Activated naive CD8-positive, alpha-beta T cell treated with anti-CD3 and anti-CD28 coated beads for 36 hours (primary cell): ENCODE data around the gene TPH1. TPM values are rescaled to one million over a fixed set of nuclear protein-coding genes. Genes with fewer than 3 reads are reported as not detected.

Experiments
- DNase-seq: peaks from one replicate; pipeline ENCODE4 v3.0.0; 2021
- H3K27ac Mint-ChIP-seq: one replicate; pipeline ENCODE4 v1.8.0; 2022; ENCODE audit warnings: mild to moderate bottlenecking, moderate library complexity, mixed read lengths
- H3K27me3 Mint-ChIP-seq: one replicate; pipeline ENCODE4 v1.8.0; 2022; ENCODE audit warnings: mild to moderate bottlenecking, mixed read lengths
- H3K36me3 Mint-ChIP-seq: one replicate; pipeline ENCODE4 v1.8.0; 2021; ENCODE audit warnings: mild to moderate bottlenecking, mixed read lengths
- H3K4me1 Mint-ChIP-seq: one replicate; pipeline ENCODE4 v1.8.0; 2021; ENCODE audit warnings: mixed read lengths
- H3K4me3 Mint-ChIP-seq: one replicate; pipeline ENCODE4 v1.8.0; 2022; ENCODE audit warnings: mild to moderate bottlenecking, moderate library complexity, mixed read lengths
- H3K9me3 Mint-ChIP-seq: one replicate; pipeline ENCODE4 v1.8.0; 2022; ENCODE audit warnings: mixed read lengths
- total RNA-seq, 2 experiments: library from RNA; stranded (reverse); gene quantifications; one replicate each; pipeline ENCODE4 v1.2.3, GENCODE V29; 2021

TPH1 gene
- total RNA-seq, 2 experiments from 2014 or later, result 0.46 to 1.0 TPM

GRCh38 chr11:18063125-18063524 is 17.1 kb upstream of the TPH1 start:
- no peak for DNase-seq
- H3K4me1 Mint-ChIP-seq, result no peaks in the 10 kb centered on the region
- no peak overlapping the region for H3K4me3 Mint-ChIP-seq
- no peaks in the 10 kb centered on the region for H3K27me3 Mint-ChIP-seq
- H3K9me3 Mint-ChIP-seq, result no peaks in the 10 kb centered on the region
- peaks cover 2% of the 10 kb centered on the region for H3K36me3 Mint-ChIP-seq
- H3K27ac Mint-ChIP-seq, result no peak overlapping the region

DNA sequence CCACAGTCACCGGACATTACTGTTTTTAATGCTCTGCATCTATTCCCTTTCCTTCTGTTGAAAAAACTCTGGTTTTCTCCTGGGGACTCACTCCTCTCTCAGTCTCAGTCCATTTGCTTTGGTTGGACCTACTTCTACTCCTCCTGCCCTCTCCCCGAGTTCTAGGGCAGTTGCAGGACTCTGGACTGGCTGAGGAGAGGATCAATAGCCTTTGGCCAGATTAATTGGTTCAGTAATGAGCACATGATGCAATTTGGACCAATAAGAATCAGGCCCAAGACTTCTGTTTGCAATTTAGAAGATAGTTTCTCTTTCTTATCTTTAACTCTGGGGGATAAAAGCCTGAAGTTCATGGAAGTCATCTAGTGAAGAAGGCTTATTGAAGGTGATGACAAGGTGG is 15.3 kb upstream of the TPH1 start:
- no peak overlapping the region for H3K27ac Mint-ChIP-seq
- H3K27me3 Mint-ChIP-seq, result no peaks in the 10 kb centered on the region
- H3K4me1 Mint-ChIP-seq, result peaks cover 1% of the 10 kb centered on the region
- no peak for DNase-seq
- H3K9me3 Mint-ChIP-seq, result no peaks in the 10 kb centered on the region
- H3K36me3 Mint-ChIP-seq, result peaks cover 2% of the 10 kb centered on the region
- no peak overlapping the region for H3K4me3 Mint-ChIP-seq

DNA sequence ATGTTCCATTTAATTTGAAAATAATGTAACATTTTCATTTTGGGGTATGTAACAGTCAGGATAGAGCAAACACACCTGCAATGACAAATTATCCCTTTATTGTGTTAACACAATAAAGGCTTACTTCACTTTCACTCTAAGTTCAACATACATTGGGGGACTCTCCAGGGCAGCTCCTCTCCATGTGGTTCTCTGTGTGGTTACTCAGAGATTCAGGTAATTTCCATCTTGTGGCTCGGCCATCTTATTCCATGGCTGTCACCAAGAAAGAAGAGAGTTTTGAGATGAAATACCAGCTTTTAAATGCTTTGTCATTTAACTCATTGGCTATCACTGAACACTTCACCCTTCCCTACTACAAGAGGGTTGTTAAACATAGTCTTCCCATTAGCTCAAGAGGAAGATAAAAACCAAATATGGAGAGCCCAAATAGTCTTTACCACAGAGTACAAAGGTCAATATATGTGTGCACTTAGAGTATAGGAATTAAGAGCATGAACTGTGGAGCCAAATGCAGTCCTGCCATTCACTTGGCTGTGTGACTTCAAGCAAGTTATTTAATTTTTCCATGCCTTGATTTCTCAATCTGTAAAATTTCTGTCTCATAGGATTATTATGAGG is 10.6 kb upstream of the TPH1 start:
- no peaks in the 10 kb centered on the region for H3K9me3 Mint-ChIP-seq
- H3K4me3 Mint-ChIP-seq, result no peak overlapping the region
- no peaks in the 10 kb centered on the region for H3K27me3 Mint-ChIP-seq
- H3K36me3 Mint-ChIP-seq, result peaks cover 3% of the 10 kb centered on the region
- peaks cover 1% of the 10 kb centered on the region for H3K4me1 Mint-ChIP-seq
- DNase-seq, result no peak
- no peak overlapping the region for H3K27ac Mint-ChIP-seq

- Mint-ChIP-seq H3K27ac (no peak overlapping the region), H3K9me3 (no peaks in the 10 kb centered on the region), H3K4me1 (peaks cover 1% of the 10 kb centered on the region), H3K36me3 (peaks cover 3% of the 10 kb centered on the region), H3K27me3 (no peaks in the 10 kb centered on the region), H3K4me3 (no peak overlapping the region)
- DNase-seq, result no peak
Observed at GRCh38 chr11:18054511-18055103, 8.5 kb upstream of the TPH1 start.

GRCh38 chr11:18050848-18051247 is 4.8 kb upstream of the TPH1 start:
- Mint-ChIP-seq H3K4me1 (no peaks in the 10 kb centered on the region), H3K27ac (no peak overlapping the region), H3K36me3 (peaks cover 5% of the 10 kb centered on the region), H3K27me3 (peaks cover 27% of the 10 kb centered on the region), H3K9me3 (peaks cover 7% of the 10 kb centered on the region), H3K4me3 (no peak overlapping the region)
- DNase-seq, result no peak

DNA sequence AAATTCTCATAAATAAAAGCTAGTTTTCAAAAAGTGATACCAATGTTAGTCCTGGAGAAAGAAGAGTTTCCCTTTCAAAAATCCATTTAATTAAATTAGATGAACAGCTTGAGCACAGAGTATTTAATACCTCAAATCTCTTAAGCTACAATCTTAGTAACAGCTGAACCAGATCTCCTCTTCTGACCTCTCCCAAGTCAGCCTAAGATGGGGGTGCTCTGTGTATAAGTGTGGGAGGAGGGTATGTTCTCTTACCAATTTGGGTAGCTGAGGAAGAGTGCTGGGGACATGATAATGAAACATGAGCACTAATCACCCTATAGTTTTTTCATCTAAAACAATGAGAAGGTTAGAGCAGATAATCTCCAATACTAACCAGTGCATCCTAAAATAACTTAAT is 9.6 kb downstream of the TPH1 start:
- peaks cover 2% of the 10 kb centered on the region for H3K36me3 Mint-ChIP-seq
- peaks cover 10% of the 10 kb centered on the region for H3K27me3 Mint-ChIP-seq
- no peak overlapping the region for H3K4me3 Mint-ChIP-seq
- DNase-seq, result no peak
- no peaks in the 10 kb centered on the region for H3K9me3 Mint-ChIP-seq
- no peaks in the 10 kb centered on the region for H3K4me1 Mint-ChIP-seq
- no peak overlapping the region for H3K27ac Mint-ChIP-seq

- no peaks in the 10 kb centered on the region for H3K27me3 Mint-ChIP-seq
- no peak for DNase-seq
- H3K36me3 Mint-ChIP-seq, result no peaks in the 10 kb centered on the region
- H3K4me1 Mint-ChIP-seq, result no peaks in the 10 kb centered on the region
- no peaks in the 10 kb centered on the region for H3K9me3 Mint-ChIP-seq
- H3K4me3 Mint-ChIP-seq, result no peak overlapping the region
- no peak overlapping the region for H3K27ac Mint-ChIP-seq
Observed at GRCh38 chr11:18027475-18027874, 18.6 kb downstream of the TPH1 start.

DNA sequence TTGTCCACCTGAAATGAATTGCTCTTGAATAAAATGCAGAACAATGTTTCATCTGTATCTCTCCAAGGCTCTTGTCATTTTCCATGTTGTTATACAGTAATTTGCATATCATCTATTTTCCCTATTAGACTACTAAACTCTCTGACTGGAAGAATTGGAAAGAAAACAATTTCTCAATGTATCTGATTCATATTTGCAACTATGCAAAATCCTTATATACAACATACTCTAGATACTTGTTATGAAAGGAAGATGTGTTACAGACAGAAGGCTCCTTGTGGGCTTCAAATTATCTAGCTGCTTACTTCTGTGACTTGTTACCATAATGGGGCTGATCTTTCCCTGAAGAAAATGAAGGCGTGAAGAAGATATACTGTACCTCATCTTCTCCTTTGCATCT is 23.6 kb downstream of the TPH1 start:
- no peak for DNase-seq
- Mint-ChIP-seq H3K4me1 (no peaks in the 10 kb centered on the region), H3K9me3 (no peaks in the 10 kb centered on the region), H3K27ac (no peak overlapping the region), H3K36me3 (peaks cover 3% of the 10 kb centered on the region), H3K27me3 (no peaks in the 10 kb centered on the region), H3K4me3 (no peak overlapping the region)

DNA sequence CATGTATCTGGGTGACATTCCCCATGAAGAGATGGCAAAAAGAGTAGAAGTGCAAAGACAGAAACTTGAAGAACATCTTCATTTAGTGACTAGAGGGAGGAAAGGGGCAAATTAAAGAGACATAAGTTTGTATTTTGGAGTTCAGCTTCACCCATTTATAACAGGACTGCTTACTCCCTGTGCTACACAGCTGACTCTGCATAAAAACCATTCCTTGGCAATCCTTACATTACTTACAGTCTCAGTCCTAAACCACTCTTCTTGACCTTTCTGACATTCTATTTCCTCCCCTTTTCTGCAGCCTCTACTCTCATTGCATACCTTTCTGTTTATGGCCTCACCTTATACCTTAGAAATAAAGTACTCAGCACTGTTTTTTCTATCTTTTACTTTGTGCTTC is 26.4 kb downstream of the TPH1 start:
- Mint-ChIP-seq H3K36me3 (peaks cover 5% of the 10 kb centered on the region), H3K9me3 (peaks cover 1% of the 10 kb centered on the region), H3K27me3 (no peaks in the 10 kb centered on the region), H3K27ac (no peak overlapping the region), H3K4me3 (no peak overlapping the region), H3K4me1 (peaks cover 9% of the 10 kb centered on the region)
- no peak for DNase-seq

DNA sequence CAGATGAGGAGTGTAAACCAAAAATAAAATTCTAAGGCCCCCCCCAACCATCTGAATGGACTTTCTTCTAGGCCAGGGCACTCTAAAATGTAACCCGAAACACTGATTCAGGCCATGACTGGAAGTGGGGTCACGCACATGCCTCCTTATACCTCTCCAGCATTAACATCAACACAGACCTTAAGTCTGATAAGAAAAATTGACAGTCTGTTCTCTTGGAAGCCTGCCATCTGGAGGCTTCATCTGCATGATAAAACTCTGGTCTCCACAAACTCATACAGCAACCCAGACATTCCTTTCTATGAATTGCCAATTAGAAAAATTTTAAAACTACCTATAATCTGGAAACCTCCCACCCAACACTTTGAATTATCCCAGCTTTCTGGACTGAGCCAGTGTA is 29.3 kb downstream of the TPH1 start:
- no peak for DNase-seq
- Mint-ChIP-seq H3K27ac (no peak overlapping the region), H3K36me3 (peaks cover 8% of the 10 kb centered on the region), H3K4me3 (no peak overlapping the region), H3K9me3 (peaks cover 1% of the 10 kb centered on the region), H3K4me1 (peaks cover 26% of the 10 kb centered on the region), H3K27me3 (no peaks in the 10 kb centered on the region)

DNA sequence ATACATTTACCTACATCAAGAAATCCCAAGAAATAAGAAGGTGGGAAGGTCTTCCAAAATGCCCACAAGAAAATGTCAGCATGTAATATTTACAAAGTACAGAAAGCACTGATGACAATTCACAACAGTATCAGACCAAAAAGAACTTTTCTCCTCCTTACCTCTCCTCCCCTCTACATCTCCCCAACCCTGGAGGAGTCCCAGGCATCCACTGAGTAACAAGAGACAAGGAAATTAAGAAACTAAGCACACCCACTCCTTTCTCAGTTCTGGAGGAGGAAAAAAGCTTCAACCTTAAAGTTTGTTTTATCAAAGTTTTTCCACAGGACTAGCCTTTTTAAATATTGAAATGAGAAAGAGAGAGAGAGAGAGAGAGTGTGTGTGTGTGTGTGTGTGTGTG is 31.2 kb downstream of the TPH1 start:
- Mint-ChIP-seq H3K27ac (peak overlapping the region; percentile 55), H3K9me3 (peaks cover 1% of the 10 kb centered on the region), H3K27me3 (no peaks in the 10 kb centered on the region), H3K4me3 (peak overlapping the region; percentile 11), H3K36me3 (peaks cover 8% of the 10 kb centered on the region), H3K4me1 (peaks cover 39% of the 10 kb centered on the region)
- no peak for DNase-seq

DNA sequence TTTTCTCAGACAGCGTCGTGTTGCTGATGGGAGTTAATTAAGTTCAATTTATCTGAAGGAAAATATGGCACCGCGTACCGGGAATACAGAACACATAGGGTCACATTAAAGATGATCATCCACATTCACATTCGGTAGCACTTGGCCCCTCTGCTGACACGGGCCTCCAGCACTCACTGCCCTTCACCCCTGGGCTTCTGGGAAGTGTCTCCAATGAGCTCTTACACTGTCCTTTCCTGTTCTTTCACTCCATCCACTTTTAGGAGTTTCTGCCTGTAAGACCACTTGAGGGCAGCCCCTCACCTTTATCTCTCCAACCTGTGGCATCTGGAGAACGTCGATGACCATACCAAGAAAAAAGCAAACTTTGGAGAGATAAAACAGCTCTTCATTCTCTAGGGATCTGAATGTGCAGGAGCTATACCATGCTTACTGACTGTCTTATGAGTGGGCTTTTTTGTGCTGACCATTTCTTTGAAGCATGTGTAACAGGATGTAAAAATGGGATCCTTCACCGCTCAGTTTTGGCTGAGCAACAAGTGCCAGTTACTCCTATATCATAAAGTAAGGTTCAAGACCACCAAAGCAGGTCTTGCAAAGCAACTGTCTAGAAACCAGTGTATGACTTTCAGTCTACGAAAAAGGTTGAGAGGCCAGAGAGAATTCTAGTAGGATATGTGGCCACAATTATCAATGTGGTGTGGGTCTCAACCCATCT is 32.1 kb downstream of the TPH1 start:
- Mint-ChIP-seq H3K4me3 (peak overlapping the region; percentile 97), H3K27me3 (no peaks in the 10 kb centered on the region), H3K27ac (peak overlapping the region; percentile 93), H3K36me3 (peaks cover 8% of the 10 kb centered on the region), H3K9me3 (peaks cover 1% of the 10 kb centered on the region), H3K4me1 (peaks cover 39% of the 10 kb centered on the region)
- no peak for DNase-seq

DNA sequence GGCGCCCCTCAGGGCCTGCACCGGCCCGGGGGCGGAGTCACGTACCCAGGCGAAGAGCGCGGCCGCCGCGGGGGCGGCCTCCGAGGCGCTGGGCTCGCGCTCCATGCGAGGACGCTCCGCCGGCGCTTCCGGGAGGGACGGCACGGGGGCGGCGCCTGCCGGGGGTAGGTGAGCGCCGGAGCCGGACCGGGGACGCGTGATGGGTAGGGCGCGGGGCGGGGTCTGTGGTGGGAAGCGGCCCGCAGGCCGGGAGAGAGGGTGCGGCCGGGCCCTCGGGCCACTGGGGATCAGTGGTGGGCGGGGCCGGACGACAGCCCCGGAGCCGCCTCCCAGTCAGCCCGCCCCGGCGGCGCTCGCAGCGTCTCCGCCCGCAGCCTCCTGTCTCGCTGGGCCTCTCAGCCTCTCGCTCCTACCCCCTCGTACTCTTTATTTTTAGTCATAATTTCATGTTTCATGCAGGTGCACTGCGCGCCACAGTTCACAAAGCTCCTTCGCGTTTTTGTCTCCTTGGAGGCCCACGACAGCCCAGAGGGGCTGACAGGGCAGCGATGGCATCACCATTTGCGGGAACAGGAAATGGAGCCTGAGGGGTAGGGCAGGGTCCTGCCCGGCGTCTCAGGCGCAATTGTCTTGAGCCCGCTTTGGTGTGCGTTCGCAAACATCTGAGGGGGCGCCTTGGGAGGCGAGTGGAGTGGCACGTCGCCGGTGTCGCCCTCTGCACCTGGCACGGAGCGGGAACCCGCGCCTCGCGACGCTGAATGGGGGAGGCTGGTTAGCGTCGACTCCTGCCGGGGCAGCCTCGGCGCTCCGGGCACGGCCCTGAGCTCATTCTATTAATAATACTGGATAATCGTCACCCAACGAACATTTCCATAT is 32.9 kb downstream of the TPH1 start, which contains the start of gene SERGEF:
TSS of gene SERGEF (minus strand) at position 142 of the 876 bp plus-strand sequence. CDS start at position 105, 37 bp downstream.
- H3K36me3 Mint-ChIP-seq, result peaks cover 8% of the 10 kb centered on the region
- H3K9me3 Mint-ChIP-seq, result peaks cover 1% of the 10 kb centered on the region
- peaks cover 39% of the 10 kb centered on the region for H3K4me1 Mint-ChIP-seq
- H3K4me3 Mint-ChIP-seq, result peak within 1 kb of the TSS; percentile 97
- no peaks in the 10 kb centered on the region for H3K27me3 Mint-ChIP-seq
- peak; percentile 95 for DNase-seq
- H3K27ac Mint-ChIP-seq, result peak within 1 kb of the TSS; percentile 93

DNA sequence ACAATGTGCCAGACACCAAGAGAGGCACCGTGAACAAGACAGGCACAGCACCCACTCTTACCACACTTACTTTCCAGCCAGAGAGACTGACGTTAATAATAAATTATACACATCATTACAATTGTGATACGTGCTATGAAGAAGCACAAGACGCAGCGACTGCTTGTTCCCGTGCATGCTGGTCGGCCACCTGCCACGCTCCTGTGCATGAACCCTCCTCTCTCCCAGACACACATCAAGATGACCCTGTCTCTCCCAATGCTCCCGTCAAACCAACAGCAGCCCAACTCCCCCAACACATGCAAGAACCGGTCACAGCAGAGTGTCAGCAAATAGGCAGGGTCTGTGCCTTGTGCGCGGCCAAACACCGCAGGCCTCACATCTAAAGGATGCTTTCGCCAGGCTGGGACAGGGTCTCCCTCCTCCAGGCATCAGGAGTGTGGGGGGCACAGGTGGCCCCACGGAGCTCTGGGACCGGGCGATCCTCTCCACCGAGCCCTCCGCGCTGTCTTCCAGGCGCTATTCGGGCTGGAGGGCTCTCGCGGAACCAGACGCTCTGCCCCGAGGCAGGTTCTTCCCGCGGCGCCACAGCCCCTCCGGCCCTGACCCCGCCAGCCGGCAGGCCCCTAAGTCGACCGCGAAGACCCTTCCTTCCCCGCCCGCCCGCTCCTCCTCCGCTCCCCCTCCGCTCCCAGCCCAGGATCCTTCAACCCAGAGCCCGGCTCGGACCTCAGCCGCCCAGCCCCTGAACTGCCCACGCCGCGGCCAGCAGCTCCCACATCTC is 33.8 kb downstream of the TPH1 start:
- no peaks in the 10 kb centered on the region for H3K27me3 Mint-ChIP-seq
- peaks cover 1% of the 10 kb centered on the region for H3K9me3 Mint-ChIP-seq
- no peak for DNase-seq
- peaks cover 8% of the 10 kb centered on the region for H3K36me3 Mint-ChIP-seq
- peak overlapping the region; percentile 97 for H3K4me3 Mint-ChIP-seq
- H3K4me1 Mint-ChIP-seq, result peaks cover 39% of the 10 kb centered on the region
- peak overlapping the region; percentile 89 for H3K27ac Mint-ChIP-seq
